SK-N-SH treated with all-trans-retinoic acid at 6 μM for 48 hours (cell line): ENCODE results near the gene FGF23.

Experiments
- ATAC-seq: fragments of 200-7000 bp; cut with Tn5 transposase; 3 replicates; pipeline ENCODE4 v1.9.1; 2020; ENCODE audit warnings: mild to moderate bottlenecking, moderate library complexity
- ARNTL ChIP-seq: fragments of 450-650 bp; formaldehyde crosslinking; IDR thresholded peaks from 2 replicates; pipeline ENCODE4 v1.5.0; 2020; ENCODE audit warnings: low read depth, mild to moderate bottlenecking, moderate library complexity, borderline replicate concordance
- BACH2 ChIP-seq: fragments of 250-450 bp; sonication (Bioruptor Pico); IDR thresholded peaks from 2 replicates; pipeline ENCODE4 v1.9.0; 2021; ENCODE audit warnings: mild to moderate bottlenecking, borderline replicate concordance
- CSRNP3 ChIP-seq: fragments of 250-450 bp; sonication (Bioruptor Pico); IDR thresholded peaks from 2 replicates; pipeline ENCODE4 v1.5.1; 2021; ENCODE audit warnings: mild to moderate bottlenecking, moderate library complexity
- ESRRG ChIP-seq: fragments of 250-450 bp; sonication (Bioruptor Pico); IDR thresholded peaks from 2 replicates; pipeline ENCODE4 v1.6.1; 2021; ENCODE audit warnings: mild to moderate bottlenecking
- GLIS3 ChIP-seq: fragments of 250-450 bp; sonication (Bioruptor Pico); IDR thresholded peaks from 2 replicates; pipeline ENCODE4 v1.5.0; 2020; ENCODE audit warnings: mild to moderate bottlenecking, moderate library complexity
- ISL1 ChIP-seq: fragments of 250-450 bp; sonication (Bioruptor Pico); IDR thresholded peaks from 2 replicates; pipeline ENCODE4 v2.1.2; 2022; ENCODE audit warnings: mild to moderate bottlenecking, moderate library complexity
- OSR1 ChIP-seq: fragments of 250-450 bp; sonication (Bioruptor Pico); IDR thresholded peaks from 2 replicates; pipeline ENCODE4 v1.8.0; 2022; ENCODE audit warnings: moderate library complexity, mild to moderate bottlenecking, inconsistent platforms
- POU6F1 ChIP-seq: fragments of 250-450 bp; sonication (Bioruptor Pico); IDR thresholded peaks from 2 replicates; pipeline ENCODE4 v1.8.0; 2021; ENCODE audit warnings: low read depth, mild to moderate bottlenecking, moderate library complexity, borderline replicate concordance
- PPARA ChIP-seq: fragments of 250-450 bp; sonication (Bioruptor Pico); IDR thresholded peaks from 2 replicates; pipeline ENCODE4 v1.5.0; 2020; ENCODE audit warnings: mild to moderate bottlenecking, borderline replicate concordance
- SNAI2 ChIP-seq: fragments of 250-450 bp; sonication (Bioruptor Pico); IDR thresholded peaks from 2 replicates; pipeline ENCODE4 v1.5.0; 2020; ENCODE audit warnings: mild to moderate bottlenecking, moderate library complexity
- TCF4 ChIP-seq: fragments of 250-450 bp; sonication (Bioruptor Pico); IDR thresholded peaks from 2 replicates; pipeline ENCODE4 v1.8.0; 2021; ENCODE audit warnings: mild to moderate bottlenecking, moderate library complexity, borderline replicate concordance
- TOX ChIP-seq: fragments of 250-450 bp; sonication (Bioruptor Pico); IDR thresholded peaks from 2 replicates; pipeline ENCODE4 v1.8.0; 2021; ENCODE audit warnings: mild to moderate bottlenecking, moderate library complexity, borderline replicate concordance
- ZC3H10 ChIP-seq: fragments of 250-450 bp; sonication (Bioruptor Pico); IDR thresholded peaks from 2 replicates; pipeline ENCODE4 v1.5.1; 2021; ENCODE audit warnings: mild to moderate bottlenecking, moderate library complexity
- ZFP3 ChIP-seq: fragments of 250-450 bp; sonication (Bioruptor Pico); IDR thresholded peaks from 2 replicates; pipeline ENCODE4 v1.5.0; 2020; ENCODE audit warnings: mild to moderate bottlenecking, moderate library complexity
- ZNF565 ChIP-seq: fragments of 450-650 bp; formaldehyde crosslinking; conservative IDR thresholded peaks from 2 replicates; pipeline ENCODE4 v1.5.0; 2020; ENCODE audit warnings: low read depth, mild to moderate bottlenecking, moderate library complexity
- ZNF70 ChIP-seq: fragments of 450-650 bp; formaldehyde crosslinking; IDR thresholded peaks from 2 replicates; pipeline ENCODE4 v1.5.0; 2020; ENCODE audit warnings: mild to moderate bottlenecking, moderate library complexity
- ZNF8 ChIP-seq: fragments of 450-650 bp; formaldehyde crosslinking; IDR thresholded peaks from 2 replicates; pipeline ENCODE4 v1.5.0; 2020; ENCODE audit warnings: mild to moderate bottlenecking, moderate library complexity
- TF ChIP-seq, protein P1 (sequence below): fragments of 250-450 bp; sonication (Bioruptor Pico); IDR thresholded peaks from 2 replicates; pipeline ENCODE4 v1.5.0; 2020; ENCODE audit warnings: mild to moderate bottlenecking, moderate library complexity
- TF ChIP-seq, protein P2 (sequence below): fragments of 250-450 bp; sonication (Bioruptor Pico); IDR thresholded peaks from 2 replicates; pipeline ENCODE4 v1.5.1; 2020; ENCODE audit warnings: low read depth, mild to moderate bottlenecking, moderate library complexity
- TF ChIP-seq, protein P3 (sequence below): fragments of 250-450 bp; sonication (Bioruptor Pico); IDR thresholded peaks from 2 replicates; pipeline ENCODE4 v1.8.0; 2020; ENCODE audit warnings: mild to moderate bottlenecking, moderate library complexity, borderline replicate concordance

FGF23 gene

DNA sequence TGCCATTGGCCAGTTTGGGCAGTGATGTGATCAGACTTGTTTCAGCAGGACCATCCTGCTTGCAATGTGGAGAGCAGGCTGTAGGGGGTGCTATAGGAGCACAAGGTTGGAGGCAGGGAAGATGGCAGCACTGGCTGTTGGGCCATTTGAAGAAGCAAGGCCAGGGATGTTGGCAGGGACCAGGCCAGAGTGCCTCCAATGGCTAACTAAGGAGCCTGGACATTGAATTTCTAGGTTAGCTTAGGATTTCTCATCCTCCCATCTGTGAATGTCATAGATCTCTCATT is 23.5 kb downstream of the FGF23 start (continued):
- TF ChIP-seq CSRNP3 (CRISPR knock-in tag) = no peak
- TF ChIP-seq PPARA = no peak
- no peak for TF ChIP-seq ISL1 (CRISPR knock-in tag)
- TF ChIP-seq ZNF565 = no peak
- TF ChIP-seq SNAI2 = no peak

DNA sequence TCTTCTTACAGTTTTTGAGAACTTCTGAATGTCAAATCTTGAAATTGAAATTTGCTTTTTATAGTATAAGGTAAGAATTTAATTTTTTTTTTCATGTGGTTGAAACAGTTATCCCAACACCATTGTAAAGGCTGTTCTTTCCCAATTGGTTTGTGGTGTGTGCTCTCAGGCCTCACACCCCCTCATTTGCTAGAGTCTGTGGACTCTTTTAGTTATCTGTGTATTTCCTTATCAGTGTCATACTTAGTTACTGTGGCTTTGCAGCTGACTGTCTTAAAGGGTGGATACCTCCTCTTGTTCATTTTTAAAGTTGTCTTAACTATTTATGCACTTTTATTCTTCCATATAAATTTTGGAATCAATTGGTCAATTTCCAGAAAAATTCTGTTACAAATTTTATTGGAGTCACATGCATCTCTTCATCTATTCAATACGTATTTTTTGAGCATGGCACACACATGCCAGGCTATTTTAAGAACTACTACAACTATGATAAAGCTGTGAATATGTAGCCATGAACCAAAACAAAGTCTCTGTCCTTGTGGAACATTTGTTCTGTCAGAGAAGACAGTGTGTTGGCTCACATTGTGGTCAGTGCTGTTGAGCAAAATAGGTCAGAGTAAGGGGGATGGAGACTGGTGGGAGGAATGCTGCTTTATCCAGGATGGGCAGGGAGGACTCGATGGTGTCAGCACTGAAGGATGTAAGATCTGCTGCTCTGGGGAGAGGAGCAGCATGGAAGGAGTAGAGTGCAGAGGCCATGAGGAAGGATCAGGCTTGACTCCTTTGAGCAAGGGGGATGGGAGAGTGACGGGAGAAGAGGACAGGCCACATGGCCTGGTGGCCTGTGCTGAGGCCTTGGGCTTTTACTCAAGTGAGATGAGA is 24.1 kb downstream of the FGF23 start:
- ATAC-seq = no peak
- TF ChIP-seq SNAI2 (no peak), ISL1 (CRISPR knock-in tag) (no peak), TCF4 (no peak), TOX (CRISPR knock-in tag) (no peak)
- TF ChIP-seq, protein P1, sequence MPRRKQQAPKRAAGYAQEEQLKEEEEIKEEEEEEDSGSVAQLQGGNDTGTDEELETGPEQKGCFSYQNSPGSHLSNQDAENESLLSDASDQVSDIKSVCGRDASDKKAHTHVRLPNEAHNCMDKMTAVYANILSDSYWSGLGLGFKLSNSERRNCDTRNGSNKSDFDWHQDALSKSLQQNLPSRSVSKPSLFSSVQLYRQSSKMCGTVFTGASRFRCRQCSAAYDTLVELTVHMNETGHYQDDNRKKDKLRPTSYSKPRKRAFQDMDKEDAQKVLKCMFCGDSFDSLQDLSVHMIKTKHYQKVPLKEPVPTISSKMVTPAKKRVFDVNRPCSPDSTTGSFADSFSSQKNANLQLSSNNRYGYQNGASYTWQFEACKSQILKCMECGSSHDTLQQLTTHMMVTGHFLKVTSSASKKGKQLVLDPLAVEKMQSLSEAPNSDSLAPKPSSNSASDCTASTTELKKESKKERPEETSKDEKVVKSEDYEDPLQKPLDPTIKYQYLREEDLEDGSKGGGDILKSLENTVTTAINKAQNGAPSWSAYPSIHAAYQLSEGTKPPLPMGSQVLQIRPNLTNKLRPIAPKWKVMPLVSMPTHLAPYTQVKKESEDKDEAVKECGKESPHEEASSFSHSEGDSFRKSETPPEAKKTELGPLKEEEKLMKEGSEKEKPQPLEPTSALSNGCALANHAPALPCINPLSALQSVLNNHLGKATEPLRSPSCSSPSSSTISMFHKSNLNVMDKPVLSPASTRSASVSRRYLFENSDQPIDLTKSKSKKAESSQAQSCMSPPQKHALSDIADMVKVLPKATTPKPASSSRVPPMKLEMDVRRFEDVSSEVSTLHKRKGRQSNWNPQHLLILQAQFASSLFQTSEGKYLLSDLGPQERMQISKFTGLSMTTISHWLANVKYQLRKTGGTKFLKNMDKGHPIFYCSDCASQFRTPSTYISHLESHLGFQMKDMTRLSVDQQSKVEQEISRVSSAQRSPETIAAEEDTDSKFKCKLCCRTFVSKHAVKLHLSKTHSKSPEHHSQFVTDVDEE = no peak
- TF ChIP-seq, protein P2, sequence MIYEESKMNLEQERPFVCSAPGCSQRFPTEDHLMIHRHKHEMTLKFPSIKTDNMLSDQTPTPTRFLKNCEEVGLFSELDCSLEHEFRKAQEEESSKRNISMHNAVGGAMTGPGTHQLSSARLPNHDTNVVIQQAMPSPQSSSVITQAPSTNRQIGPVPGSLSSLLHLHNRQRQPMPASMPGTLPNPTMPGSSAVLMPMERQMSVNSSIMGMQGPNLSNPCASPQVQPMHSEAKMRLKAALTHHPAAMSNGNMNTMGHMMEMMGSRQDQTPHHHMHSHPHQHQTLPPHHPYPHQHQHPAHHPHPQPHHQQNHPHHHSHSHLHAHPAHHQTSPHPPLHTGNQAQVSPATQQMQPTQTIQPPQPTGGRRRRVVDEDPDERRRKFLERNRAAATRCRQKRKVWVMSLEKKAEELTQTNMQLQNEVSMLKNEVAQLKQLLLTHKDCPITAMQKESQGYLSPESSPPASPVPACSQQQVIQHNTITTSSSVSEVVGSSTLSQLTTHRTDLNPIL (CRISPR knock-in tag) = no peak

GRCh38 chr12:4353785-4354208 is 25.7 kb downstream of the FGF23 start:
- peak; percentile 53; the same call in 2 of the 3 replicates for ATAC-seq
- TF ChIP-seq ZC3H10 (CRISPR knock-in tag) (no peak), ZFP3 (no peak), POU6F1 (CRISPR knock-in tag) (no peak), BACH2 (CRISPR knock-in tag) (no peak), ZNF8 (CRISPR knock-in tag) (no peak), GLIS3 (CRISPR knock-in tag) (no peak), ZNF565 (no peak), OSR1 (CRISPR knock-in tag) (no peak), SNAI2 (no peak), PPARA (no peak), ESRRG (CRISPR knock-in tag) (no peak), ARNTL (CRISPR knock-in tag) (no peak), TCF4 (no peak), ZNF70 (no peak), TOX (CRISPR knock-in tag) (no peak)
- TF ChIP-seq, protein P1 = no peak
- TF ChIP-seq, protein P3, sequence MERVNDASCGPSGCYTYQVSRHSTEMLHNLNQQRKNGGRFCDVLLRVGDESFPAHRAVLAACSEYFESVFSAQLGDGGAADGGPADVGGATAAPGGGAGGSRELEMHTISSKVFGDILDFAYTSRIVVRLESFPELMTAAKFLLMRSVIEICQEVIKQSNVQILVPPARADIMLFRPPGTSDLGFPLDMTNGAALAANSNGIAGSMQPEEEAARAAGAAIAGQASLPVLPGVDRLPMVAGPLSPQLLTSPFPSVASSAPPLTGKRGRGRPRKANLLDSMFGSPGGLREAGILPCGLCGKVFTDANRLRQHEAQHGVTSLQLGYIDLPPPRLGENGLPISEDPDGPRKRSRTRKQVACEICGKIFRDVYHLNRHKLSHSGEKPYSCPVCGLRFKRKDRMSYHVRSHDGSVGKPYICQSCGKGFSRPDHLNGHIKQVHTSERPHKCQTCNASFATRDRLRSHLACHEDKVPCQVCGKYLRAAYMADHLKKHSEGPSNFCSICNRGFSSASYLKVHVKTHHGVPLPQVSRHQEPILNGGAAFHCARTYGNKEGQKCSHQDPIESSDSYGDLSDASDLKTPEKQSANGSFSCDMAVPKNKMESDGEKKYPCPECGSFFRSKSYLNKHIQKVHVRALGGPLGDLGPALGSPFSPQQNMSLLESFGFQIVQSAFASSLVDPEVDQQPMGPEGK (CRISPR knock-in tag) = no peak
